GM11168 (cell line): ENCODE measurements around the gene B4GALT4.
"Not testable (repeated sequence)": the region's sequence is repeated elsewhere in the genome, so short reads cannot be mapped to it uniquely, and the experiment has no call there.

Source experiments
- in situ Hi-C: fragments of 300-500 bp; cut with MboI; formaldehyde crosslinking; loops from one replicate; pipeline ENCODE4 v1.12.0; 2022; ENCODE audit warnings: low sequenced_read_pairs; ENCODE audit not compliant: unreplicated experiment

B4GALT4 gene, protein sequence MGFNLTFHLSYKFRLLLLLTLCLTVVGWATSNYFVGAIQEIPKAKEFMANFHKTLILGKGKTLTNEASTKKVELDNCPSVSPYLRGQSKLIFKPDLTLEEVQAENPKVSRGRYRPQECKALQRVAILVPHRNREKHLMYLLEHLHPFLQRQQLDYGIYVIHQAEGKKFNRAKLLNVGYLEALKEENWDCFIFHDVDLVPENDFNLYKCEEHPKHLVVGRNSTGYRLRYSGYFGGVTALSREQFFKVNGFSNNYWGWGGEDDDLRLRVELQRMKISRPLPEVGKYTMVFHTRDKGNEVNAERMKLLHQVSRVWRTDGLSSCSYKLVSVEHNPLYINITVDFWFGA

GRCh38 chr3:119240591-119241434 is at the start of gene B4GALT4:
TSS of gene B4GALT4 (minus strand) at chr3:119240878. CDS start at chr3:119230099, 10,779 bp downstream.
- in situ Hi-C loops = no loop called here

DNA sequence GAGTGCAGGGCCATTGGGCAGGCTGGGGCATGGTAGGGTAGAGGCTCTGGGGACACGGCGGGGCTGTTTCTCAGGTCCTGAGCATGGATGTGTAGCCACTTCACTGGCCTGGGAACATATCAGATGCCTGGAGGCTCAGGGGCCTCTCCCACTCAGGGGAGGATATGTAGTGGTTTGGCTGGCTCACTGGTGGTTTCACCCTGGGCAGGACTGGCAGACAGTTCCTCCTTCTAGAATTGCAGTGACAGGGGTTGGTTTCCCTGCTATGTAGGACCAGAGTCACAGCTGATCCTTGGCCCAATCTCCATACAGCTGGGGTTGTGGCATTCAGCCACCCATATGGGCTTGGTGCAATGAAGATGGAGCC is 48.7 kb upstream of the B4GALT4 start:
- in situ Hi-C loops = loop anchor here (25.0 kb wide), 1 partner anchor 398 kb away; the partner anchor contains the start of gene COX17

- in situ Hi-C loops = loop anchor here (25.0 kb wide), 1 partner anchor 398 kb away; the partner anchor contains the start of gene COX17
These were observed 48.2 kb upstream of the B4GALT4 start for GRCh38 chr3:119288669-119289403.

DNA sequence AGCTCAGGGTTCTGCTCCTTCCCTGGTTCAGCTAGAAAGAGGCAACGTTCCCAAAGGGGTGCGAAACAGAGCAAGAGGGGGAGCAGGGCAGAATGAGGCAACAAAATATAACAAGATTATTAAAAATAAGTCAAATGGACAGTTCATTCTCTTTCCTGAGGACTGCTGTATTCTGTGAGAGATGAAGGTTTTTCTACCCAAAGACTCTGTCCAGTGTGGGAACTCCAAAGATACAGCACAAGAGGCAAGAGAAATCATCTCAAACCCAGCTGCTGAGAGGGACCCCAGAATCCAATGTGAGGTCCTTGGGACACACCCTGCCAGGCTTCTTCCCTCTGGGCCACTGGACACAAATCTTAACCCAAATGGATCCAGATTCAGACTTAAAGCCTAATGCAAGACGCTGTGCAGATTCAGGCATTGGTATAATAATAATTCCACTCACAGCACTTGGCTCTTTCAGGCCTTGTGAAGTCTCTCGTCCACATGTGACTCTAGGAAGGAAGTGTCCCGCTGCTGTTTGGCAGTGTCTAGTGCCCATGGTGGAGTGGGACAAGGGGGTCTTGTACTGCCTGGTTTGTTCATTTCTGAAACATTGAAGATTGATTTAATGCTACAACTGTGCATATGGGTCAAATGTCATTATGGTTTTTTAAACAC is 39.0 kb upstream of the B4GALT4 start:
- in situ Hi-C loops = loop anchor here (5.0 to 25.0 kb wide), 2 partner anchors 68 to 408 kb away; partner anchors contain the start of gene COX17

GRCh38 chr3:119279101-119279554 is 38.5 kb upstream of the B4GALT4 start:
- in situ Hi-C loops = loop anchor here (5.0 to 25.0 kb wide), 2 partner anchors 68 to 408 kb away; partner anchors contain the start of gene COX17

DNA sequence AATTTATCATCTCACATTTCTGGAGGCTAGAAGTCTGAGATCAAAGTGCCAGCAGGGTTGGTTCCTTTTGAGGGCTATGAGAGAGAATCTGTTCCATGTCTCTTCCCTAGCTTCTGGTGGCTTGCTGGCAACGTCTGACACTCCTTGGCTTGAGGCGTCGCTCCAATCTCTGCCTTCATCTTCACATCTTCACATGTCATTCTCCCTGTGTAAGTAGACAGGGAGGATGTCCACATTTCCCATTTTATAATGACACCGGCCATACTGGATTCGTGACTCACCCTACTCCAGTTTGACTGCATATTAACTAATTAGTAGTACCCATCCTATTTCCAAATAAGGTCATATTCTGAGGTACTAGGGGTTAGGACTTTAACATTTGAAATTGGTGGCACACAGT is 36.0 kb upstream of the B4GALT4 start:
- in situ Hi-C loops = loop anchor here (5.0 to 25.0 kb wide), 2 partner anchors 71 to 411 kb away; partner anchors contain the start of gene COX17

- in situ Hi-C loops = not testable (repeated sequence)
These were observed 29.5 kb upstream of the B4GALT4 start for GRCh38 chr3:119270212-119270611.

DNA sequence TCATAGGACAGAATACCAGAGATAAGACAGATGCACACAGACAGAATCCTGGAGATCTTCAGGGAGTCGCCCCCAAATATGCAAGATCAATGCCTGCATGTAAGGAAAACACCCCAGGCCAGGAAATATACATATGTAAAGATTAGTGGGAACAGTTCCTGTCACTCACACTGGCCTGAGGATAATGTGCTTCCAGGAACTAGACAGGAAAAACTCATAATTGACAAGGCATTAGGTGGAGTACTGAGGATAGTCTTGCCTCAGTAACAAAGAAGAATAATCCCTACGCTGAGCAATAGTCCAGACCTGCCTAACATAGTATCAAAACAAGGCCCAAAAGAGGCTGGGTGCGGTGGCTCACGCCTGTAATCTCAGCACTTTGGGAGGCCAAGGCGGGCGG is 20.4 kb upstream of the B4GALT4 start:
- in situ Hi-C loops = no loop called here

GRCh38 chr3:119259821-119260220 is 19.1 kb upstream of the B4GALT4 start:
- in situ Hi-C loops = no loop called here

GRCh38 chr3:119258915-119259314 is 18.2 kb upstream of the B4GALT4 start:
- in situ Hi-C loops = no loop called here

DNA sequence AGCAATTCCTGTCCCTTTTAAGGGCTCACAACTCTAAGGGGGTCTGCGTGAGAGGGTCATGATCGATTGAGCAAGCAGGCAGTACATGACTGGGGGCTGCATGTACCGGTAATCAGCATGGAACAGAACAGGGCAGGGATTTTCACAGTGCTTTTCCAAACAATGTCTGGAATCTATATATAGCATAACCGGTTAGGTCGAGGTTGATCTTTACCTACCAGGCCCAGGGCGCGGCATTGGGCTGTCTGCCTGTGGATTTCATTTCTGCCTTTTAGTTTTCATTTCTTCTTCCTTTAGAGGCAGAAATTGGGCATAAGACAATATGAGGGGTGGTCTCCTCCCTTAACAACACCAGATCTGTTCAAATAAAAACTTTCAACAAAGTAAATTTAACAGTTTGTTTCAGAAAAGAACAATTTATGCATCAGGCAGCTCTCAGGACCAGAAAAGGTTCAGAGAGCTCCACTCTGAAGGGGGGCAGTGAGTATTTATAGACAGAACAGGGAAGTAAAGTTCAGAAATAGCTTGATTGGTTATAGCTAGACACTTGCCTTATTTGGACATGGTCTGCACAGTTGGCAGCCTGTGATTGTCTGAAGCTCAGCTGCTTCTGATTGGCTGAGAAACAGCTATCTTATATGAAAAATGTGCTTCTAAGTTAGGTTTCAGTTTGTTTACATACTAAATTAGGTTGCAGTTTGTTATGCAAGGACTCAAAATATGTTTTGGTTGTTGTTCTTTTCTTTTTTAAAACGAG is 17.2 kb upstream of the B4GALT4 start:
- in situ Hi-C loops = no loop called here

GRCh38 chr3:119257111-119257510 is 16.4 kb upstream of the B4GALT4 start:
- in situ Hi-C loops = no loop called here

- in situ Hi-C loops = no loop called here
These were observed 14.5 kb upstream of the B4GALT4 start for GRCh38 chr3:119255214-119255613.

DNA sequence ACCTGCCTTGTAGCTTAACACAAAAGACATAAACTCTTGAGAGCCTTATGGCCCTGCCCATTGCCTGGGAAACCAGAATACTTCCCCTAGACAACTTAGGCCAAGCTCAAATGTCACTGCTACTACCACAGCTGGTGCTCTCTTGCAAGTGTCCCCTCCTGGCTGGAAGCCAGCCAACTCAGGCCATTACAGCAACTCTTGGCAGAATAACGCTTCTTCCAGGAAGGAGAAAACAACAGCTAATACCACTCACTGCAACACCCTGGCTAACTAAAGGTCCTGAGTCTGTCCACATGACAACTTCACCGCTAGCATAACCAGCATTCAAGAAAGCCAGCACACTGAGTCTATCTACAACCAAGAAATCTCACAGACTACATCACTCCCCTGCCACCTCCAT is 5.1 kb upstream of the B4GALT4 start:
- in situ Hi-C loops = no loop called here

DNA sequence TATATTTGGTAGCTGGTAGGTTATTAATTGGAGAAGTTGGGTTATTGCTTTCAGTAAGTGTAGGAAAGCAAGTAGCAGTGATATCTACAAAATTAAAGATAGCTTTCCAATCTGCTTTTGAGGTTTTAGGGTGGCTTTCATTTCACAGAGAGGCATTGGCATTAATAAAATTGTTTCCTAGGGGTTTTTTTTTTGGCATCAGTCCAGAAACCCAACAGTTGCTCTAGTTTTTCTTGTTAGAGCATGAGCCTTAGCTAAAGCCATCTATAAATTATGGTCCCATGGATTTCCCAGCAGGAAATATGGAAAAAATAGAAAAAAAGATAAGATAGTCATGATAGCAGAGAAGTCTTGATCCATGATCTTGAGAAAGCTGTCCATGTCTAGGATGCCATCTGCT is 3.0 kb upstream of the B4GALT4 start:
- in situ Hi-C loops = no loop called here

DNA sequence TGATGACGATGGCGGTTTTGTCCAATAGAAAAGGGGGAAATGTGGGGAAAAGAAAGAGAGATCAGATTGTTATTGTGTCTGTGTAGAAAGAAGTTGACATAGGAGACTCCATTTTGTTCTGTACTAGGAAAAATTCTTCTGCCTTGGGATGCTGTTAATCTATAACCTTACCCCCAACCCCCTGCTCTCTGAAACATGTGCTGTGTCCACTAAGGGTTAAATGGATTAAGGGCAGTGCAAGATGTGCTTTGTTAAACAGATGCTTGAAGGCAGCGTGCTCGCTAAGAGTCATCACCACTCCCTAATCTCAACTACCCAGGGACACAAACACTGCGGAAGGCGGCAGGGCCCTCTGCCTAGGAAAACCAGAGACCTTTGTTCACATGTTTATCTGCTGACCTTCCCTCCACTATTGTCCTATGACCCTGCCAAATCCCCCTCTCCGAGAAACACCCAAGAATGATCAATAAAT is 2.4 kb upstream of the B4GALT4 start:
- in situ Hi-C loops = not testable (repeated sequence)

DNA sequence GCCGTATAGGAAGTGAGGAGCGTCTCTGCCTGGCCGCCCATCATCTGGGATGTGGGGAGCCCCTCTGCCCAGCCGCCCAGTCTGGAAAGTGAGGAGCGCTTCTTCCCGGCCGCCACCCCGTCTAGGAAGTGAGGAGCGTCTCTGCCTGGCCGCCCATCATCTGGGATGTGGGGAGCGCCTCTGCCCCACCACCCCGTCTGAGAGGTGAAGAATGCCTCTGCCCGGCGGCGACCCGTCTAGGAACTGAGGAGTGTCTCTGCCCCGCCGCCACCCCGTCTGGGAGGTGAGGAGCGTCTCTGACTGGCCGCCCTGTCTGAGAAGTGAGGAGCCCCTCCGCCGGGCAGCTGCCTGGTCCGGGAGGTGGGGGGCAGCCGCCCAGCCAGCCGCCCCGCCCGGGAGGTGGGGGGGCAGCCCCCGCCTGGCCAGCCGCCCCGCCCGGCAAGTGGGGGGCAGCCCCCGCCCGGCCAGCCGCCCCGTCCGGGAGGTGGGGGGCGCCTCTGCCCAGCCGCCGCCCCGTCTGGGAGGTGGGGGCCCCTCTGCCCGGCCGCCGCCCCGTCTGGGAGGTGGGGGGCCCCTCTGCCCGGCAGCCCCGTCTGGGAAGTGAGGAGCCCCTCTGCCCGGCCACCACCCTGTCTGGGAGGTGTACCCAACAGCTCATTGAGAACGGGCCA is 1.8 kb upstream of the B4GALT4 start:
- in situ Hi-C loops = not testable (repeated sequence)

DNA sequence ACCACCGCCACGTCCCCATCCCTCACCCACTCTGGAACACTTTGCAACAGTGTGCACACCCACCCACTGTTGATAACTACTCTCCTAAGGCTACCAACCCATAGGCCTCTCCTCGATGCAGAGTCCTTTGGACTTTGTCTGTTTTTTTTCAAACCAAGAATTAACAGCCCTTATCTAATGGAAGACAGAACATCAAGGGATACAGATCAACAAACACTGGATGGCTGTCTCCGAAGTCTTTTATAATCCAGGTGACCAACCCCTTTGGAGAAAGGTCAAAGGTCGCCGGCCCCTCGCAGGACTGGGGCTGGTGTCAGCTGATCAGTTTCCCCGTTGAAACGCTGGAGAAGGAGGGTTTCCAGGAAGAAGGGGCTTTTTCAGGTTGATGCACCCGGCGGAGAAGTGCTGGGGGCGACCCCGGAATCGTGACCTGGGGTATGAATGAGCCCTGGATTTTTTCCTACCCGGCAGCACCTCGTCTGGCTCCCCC is 532 bp downstream of the B4GALT4 start:
- in situ Hi-C loops = no loop called here
